AG10803 (cell line): ENCODE results near the gene NSD2.

ENCODE experiments used
- DNase-seq: peaks from one replicate; pipeline ENCODE4 v3.0.0; 2010; ENCODE audit warnings: low read depth
- H3K4me3 ChIP-seq: 2 replicates; pipeline ENCODE4 v1.5.1; 2011; ENCODE audit warnings: mild to moderate bottlenecking, low read length, control low read depth
- CTCF ChIP-seq: conservative IDR thresholded peaks from 2 replicates; pipeline ENCODE4 v1.5.1; 2011; ENCODE audit warnings: mild to moderate bottlenecking, low read length, control low read depth, inconsistent platforms

The NSD2 gene

GRCh38 chr4:1962980-1963379 is 91.8 kb downstream of the NSD2 start:
- DNase-seq: no peak

GRCh38 chr4:1964443-1964842 is 93.2 kb downstream of the NSD2 start:
- no peak overlapping the region for H3K4me3 ChIP-seq
- no peak for TF ChIP-seq CTCF
- DNase-seq: no peak

More at GRCh38 chr4:1962980-1963379, 91.8 kb downstream of the NSD2 start:
- TF ChIP-seq CTCF: no peak
- no peak overlapping the region for H3K4me3 ChIP-seq

GRCh38 chr4:1964971-1965370 is 93.8 kb downstream of the NSD2 start:
- TF ChIP-seq CTCF: no peak
- no peak for DNase-seq
- no peak overlapping the region for H3K4me3 ChIP-seq

- no peak overlapping the region for H3K4me3 ChIP-seq
- TF ChIP-seq CTCF: no peak
- DNase-seq: peak; percentile 16
Measured at GRCh38 chr4:1967512-1968149, 96.4 kb downstream of the NSD2 start.

- no peak for TF ChIP-seq CTCF
Measured at GRCh38 chr4:1968686-1969295, 97.6 kb downstream of the NSD2 start.

GRCh38 chr4:1969928-1970723 is 98.9 kb downstream of the NSD2 start:
- no peak overlapping the region for H3K4me3 ChIP-seq
- no peak for TF ChIP-seq CTCF
- no peak for DNase-seq

More at GRCh38 chr4:1968686-1969295, 97.6 kb downstream of the NSD2 start:
- H3K4me3 ChIP-seq: no peak overlapping the region
- no peak for DNase-seq
